NCI-H2107 treated with DMSO at 0.1 percent for 48 hours (cell line): ENCODE data around the gene TTC7B.

ENCODE experiments used
- DNase-seq: peaks from one replicate; lab custom pipeline; 2025; ENCODE audit not compliant: unreplicated experiment; lab: John Stamatoyannopoulos, UW

Gene TTC7B

GRCh38 chr14:90621201-90621600 is 195.0 kb downstream of the TTC7B start:
- DNase-seq: no peak

- peak; percentile 100 for DNase-seq
Measured at GRCh38 chr14:90620568-90621077, 195.6 kb downstream of the TTC7B start.

- no peak for DNase-seq
Measured at GRCh38 chr14:90619911-90620310, 196.3 kb downstream of the TTC7B start.

- DNase-seq: no peak
Measured at GRCh38 chr14:90617961-90618360, 198.3 kb downstream of the TTC7B start.

- DNase-seq: no peak
Measured at GRCh38 chr14:90616881-90617280, 199.3 kb downstream of the TTC7B start.

- no peak for DNase-seq
Measured at GRCh38 chr14:90616313-90616712, 199.9 kb downstream of the TTC7B start.

- no peak for DNase-seq
Measured at GRCh38 chr14:90615517-90616060, 200.6 kb downstream of the TTC7B start.

DNA sequence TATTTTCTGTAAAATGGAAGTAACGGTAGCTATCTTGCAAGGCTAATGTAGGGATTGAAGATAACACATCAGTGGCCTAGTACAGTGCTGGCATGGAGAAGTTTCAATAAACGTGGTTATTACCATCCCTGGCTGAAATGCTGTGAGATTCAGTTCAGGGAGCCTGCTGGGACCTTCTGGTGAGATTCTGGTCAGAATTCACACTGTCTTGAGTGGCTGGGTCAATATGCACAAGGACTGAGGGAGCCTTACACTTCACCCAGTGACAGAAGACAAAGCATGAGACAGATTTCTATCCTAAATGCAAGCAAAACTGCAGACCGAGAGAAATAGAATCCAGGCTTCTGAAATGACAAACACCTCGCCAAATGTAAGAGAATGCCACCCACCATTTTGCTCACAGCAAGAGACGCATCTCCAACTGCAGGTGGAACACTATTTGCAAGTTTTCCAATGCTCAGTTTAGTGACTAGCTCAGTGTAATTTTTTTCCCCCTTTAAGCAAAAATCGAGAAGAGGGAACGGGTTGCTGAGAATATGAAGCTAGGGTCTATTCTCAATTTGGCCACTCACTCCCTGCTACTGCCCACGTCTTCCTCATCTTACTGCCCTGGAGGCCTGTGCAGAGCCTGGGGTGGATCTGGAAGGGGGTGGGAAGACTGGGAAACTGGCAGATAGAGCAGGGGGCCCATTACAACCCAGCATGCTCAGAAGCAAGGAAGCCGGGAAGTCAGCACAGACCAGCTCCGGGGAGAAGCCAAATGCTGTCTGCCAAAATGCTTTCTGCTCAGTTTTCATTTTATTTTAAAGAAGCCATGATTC is 201.3 kb downstream of the TTC7B start:
- no peak for DNase-seq

GRCh38 chr14:90613997-90614396 is 202.2 kb downstream of the TTC7B start:
- DNase-seq: no peak

DNA sequence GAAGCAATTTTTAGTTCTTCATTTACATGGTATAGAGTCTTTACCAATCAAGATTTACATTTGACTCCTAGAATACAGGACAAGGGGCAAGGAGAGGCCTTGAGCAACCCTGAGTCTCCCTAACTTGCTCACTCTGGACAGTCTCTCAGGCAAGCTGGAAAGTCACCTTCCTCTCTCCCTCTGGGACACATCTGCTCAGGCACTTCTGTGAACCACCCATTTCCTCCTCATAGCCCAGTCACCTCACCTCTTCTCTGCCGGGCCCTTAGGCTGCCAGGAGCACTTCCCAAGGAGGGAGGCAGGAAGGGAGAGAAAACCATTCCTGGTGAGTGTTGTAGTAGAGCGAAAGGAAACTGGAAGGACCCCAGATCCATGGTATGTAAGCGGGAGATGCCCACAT is 202.8 kb downstream of the TTC7B start:
- DNase-seq: no peak

DNA sequence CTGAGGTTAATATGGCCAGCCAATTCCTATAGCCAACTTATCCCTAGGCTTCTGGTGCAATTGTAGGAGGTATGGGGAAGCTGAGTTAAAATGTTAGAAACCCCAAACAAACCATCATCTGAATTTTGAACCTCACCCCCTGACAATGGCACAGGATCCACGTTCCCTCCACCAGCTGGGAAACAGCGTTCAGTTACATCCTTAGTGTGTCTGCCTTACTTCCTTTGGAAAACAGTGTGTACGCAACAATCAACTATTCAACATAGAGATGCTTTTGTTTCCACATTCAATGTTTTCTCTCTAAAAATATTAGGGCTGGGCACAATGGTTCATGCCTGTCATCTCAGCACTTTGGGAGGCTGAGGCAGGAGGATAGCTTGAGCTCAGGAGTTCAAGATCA is 203.4 kb downstream of the TTC7B start:
- no peak for DNase-seq

- no peak for DNase-seq
Measured at GRCh38 chr14:90611936-90612335, 204.3 kb downstream of the TTC7B start.

DNA sequence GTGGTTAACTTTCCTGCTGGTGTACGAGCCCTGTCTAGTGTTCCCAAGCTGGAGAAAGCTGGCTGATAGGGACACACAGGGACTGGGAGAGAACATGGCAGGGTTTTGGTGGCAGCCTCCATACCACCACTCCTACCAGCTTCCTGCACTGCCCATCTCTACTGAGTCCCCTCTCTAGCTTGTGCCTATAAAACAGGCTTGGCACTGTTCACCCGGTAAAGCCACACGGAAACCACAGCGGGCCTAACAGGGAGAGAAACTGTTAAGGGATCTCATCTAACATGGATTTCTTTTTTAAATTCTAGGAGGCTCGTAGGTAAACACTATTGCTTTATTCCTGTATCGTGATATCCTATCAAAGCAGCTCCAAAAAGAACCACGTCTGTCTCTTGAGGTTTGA is 204.7 kb downstream of the TTC7B start:
- no peak for DNase-seq

- no peak for DNase-seq
Measured at GRCh38 chr14:90610346-90611040, 205.7 kb downstream of the TTC7B start.

- no peak for DNase-seq
Measured at GRCh38 chr14:90609376-90609775, 206.9 kb downstream of the TTC7B start.

- DNase-seq: no peak
Measured at GRCh38 chr14:90608929-90609341, 207.3 kb downstream of the TTC7B start.

- DNase-seq: no peak
Measured at GRCh38 chr14:90608281-90608680, 207.9 kb downstream of the TTC7B start.

DNA sequence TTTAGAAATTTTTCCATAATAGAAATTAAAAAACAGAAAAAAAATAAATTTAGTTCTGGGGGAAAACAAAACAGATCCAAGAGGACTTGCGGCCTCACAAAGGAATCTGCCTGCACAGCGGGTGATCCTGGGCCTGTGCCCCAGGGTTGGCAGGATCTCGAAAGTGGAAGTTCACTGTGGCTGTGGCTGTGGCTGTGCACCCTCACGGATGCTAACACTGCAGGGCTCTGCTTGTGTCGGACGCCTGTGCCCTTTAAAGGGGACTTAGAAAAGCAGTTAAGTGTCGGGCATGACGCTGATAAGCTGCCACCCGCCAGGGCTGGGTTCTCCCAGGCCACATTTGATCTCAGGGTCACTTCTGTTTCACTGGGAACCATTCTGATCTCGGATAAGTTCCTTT is 209.1 kb downstream of the TTC7B start:
- DNase-seq: no peak

DNA sequence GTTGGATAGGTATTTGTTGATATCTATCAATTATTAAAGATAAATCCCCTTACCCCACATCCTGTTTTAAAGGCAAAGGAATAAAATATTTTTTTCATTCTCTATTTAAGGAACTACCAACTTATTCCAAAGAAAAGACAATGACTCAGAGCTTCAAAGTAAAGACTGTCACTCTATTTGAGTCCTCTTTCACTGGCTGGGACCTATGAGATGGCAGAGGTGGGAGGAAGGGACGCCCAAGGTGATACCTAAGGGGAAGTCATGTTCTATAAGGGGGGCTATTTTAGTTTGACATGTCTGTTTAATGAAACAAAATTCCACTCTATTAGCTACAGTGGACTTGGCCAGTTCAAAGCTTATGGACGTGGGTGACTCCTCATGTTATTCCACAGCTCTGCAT is 209.8 kb downstream of the TTC7B start:
- DNase-seq: no peak

DNA sequence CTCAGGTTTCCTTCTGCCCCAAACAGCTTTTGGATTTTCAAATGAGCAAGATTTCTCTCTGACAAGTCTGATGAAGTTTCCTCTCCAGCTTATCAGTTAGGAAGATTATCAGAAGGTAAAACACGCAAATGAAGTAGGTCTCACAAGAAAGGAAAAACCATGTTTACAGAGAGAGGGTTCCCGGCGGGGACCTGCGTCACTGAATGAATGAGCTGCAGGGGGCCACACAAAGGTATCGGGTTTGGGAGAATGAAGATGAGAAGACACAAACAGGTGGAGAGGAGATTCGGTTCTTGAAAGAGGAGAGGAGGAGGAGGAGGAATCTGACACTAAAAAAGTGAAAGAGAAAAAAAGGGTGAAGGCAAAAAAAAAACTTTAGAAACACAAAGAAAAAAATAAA is 210.8 kb downstream of the TTC7B start:
- peak; percentile 50 for DNase-seq

DNA sequence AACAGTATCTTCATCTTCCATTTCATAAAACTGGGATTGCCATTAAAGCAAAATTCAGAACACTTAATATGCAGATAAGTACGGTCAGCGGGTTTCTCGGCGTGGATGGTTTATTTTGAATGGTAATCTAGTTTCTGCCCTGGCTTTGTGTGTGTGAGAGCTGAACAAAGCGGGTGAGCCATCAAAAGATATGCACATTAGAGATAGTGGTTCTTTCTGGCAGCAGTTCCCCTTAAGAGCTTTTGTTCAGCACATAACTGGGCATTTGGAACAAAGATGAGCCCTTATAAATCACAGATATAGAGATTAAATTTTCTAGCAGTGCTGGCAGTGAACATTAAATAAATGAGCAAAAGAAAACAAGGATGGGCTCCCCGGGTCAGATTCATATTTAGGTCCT is 211.9 kb downstream of the TTC7B start:
- DNase-seq: peak; percentile 69

DNA sequence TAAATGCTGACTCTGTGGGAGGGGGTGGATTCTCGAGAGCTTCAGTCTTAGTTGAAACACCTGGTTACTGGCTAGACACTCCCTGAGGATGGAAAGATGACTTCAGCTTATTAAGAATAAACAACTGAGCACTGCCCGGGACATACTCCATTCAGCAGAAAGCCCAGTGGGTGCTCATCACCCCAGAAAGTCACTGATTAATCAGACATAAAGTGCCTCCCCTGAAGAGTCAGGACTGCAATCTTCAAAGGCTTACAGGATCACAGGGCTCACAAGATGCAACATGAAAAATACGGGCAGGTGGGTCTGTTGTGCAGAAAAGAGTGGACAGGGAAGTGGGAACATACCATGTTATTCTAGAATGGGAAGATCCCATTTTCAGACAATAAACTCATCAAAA is 212.4 kb downstream of the TTC7B start:
- DNase-seq: peak; percentile 61
